H1 (cell line): Measurements from ENCODE around the gene NOB1.

Experiments
- POLR2A ChIP-seq, 2 experiments: IDR thresholded peaks; 1 replicate in 1 of 2; 2 replicates in 1 of 2; pipeline ENCODE4 v1.6.1; 2011; ENCODE audit warnings: low read depth in 2 of 2, low read length in 2 of 2, mild to moderate bottlenecking in 2 of 2; ENCODE audit errors: control extremely low read depth in 1 of 2
- POLR2AphosphoS5 ChIP-seq: IDR thresholded peaks from 2 replicates; pipeline ENCODE4 v1.6.1; 2011; ENCODE audit warnings: low read depth, low read length
- TAF1 ChIP-seq: IDR thresholded peaks from 2 replicates; pipeline ENCODE4 v1.6.1; 2011; ENCODE audit warnings: mild to moderate bottlenecking, low read depth, low read length
- TCF12 ChIP-seq: IDR thresholded peaks from 2 replicates; pipeline ENCODE4 v1.6.1; 2011; ENCODE audit warnings: low read depth, mild to moderate bottlenecking, low read length

DNA sequence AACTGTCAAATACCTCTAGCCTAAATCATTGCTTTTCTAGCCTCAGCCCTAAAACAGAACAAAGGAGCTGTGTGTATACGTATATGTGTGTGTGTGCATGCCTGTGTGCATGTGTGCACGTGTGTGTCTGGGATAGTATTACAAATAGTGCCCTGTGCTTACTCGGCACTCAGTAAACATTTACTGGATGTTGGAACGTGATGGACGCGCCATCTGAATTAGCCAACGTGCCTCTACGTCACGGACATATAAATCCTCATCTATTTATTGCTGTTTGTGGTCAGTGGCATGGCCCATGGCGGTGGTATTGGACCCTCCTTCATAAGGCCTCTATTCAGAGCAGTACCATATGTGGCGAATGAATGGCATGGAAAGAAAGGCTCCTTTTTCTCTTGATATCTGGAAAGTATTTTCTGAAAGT lies 44.9 kb upstream of the NOB1 start:
- TF ChIP-seq POLR2AphosphoS5 (no peak), POLR2A (IDR thresholded peaks at IDR 0.05; ENCODE audit: control extremely low read depth in 1 of 2, low read depth in 2 of 2, low read length in 2 of 2) (no peak), TAF1 (no peak), TCF12 (no peak)
